GM04503 (cell line): Measurements from ENCODE around the gene USP24.
"Not testable (repeated sequence)": the region's sequence is repeated elsewhere in the genome, so short reads cannot be mapped to it uniquely, and the experiment has no call there.

ENCODE experiments used
- DNase-seq: peaks from one replicate; pipeline ENCODE4 v3.0.0-alpha.2; 2012; ENCODE audit warnings: low read depth

USP24 gene

DNA sequence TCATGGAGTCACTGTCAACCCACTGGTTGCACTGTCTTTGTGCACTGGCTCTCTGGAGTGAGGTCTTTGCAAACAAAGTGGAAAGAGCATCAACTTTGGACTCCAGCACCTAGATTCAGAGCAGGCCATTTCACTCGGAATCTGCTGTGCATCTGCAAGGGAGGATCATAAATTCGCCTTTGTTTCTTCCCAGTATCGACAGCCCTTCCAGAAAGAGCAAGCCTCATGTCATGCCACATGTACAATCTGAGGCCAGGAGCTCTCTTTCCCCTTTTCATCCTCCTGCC is 176.7 kb downstream of the USP24 start:
- no peak for DNase-seq

DNA sequence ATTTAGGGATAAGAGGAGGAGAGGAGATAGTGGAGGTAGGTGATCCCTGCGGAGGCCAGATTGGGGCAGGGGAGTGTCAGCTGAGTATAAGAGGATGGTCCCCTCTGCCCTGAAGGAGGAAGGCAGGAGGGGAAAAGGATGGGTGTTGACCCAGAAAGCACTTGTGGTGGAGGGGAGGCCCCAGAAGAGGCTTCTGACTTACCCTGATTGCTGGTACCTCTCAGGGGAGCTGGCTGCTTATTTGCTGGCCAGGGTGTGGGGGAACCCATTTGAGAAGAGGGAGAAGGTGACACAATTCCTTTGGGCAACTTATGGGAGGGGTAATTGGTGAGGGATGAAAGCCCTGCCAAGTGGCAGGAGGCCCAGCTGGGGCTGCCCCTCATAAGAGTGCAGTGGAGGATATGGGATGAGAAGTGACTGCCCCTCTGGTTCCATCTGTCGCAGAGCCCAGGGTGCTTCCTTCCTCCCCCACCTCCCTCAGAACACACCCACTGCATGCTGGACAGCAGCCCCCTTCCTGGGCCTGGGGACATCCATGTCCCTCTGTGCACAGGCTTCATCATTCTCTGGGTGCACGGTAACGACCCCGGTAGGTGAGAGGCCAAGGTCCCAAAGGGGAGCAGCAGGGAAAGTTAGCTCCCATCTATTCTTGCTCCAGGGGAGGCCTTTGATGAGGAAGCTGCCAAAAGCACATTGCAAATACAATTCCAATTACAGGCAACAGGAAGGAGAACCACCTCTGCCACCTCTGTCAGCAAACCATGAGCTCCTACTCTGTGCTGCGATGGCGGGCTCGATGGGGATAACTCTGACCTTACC is 177.2 kb downstream of the USP24 start:
- DNase-seq: no peak

DNA sequence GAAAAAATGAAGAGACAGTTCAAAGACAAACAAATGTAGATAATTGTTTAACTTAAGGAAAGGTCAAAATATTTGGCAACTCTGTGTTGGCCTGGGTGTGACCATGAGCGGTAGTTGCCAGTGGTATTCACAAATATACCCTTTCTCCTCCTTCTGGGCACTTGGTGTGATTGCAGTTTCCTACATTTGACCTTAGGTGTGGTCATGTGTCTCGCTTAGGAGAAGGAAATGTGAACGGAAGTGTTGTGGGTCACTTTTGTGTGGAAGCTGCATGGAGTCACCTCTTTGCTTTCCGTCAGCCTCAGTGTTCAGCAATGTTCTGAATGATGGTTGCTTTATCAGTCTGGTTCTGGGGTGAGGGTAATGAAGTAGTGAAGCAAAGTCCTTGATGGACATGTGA is 179.3 kb downstream of the USP24 start:
- no peak for DNase-seq

DNA sequence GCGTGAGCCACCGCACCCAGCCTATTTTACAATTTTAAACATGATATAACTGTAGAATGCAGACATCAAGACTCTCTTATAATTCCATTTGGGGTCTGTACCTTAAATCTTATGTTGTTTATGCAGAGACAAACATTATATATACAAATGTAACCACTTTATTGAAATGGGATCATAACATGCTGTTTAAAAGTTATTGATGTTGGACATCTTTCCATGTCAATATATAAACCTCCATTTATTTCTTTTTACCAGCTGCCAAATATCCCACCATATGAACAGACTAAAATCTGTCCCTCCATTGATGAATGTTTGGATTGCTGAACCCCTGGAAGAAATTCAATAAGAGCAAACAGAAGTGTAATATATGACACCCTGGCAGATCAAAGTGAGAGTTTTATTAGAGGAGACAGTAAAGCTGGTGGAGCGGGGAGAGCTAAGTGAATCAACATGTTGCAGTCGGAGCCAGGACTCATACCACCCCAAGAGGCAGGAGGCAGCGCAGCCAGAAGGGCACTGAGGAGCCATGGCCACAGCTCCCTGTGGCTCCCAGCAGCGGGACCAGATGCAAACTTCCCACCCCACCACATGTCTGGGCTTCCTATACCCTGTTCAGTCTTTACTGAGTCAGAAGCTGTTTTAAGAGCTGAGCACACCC is 180.6 kb downstream of the USP24 start:
- no peak for DNase-seq

DNA sequence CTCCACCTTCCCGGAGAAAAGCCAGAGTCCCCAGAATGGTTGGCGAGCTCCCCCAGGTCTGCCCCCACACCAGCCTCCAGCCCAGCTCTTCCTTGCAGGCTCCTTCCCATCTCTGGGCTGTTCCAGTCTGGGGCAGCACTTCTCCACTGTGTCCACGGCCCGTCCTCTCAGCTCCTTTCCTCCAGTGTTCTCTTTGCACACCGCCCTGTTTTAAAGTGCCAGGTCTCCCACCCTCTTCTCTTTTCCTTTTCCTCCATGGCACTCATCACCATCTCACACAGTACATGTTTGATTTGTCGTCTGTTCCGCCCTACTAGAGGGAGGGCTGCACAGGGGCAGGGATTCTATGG is 181.9 kb downstream of the USP24 start:
- no peak for DNase-seq

DNA sequence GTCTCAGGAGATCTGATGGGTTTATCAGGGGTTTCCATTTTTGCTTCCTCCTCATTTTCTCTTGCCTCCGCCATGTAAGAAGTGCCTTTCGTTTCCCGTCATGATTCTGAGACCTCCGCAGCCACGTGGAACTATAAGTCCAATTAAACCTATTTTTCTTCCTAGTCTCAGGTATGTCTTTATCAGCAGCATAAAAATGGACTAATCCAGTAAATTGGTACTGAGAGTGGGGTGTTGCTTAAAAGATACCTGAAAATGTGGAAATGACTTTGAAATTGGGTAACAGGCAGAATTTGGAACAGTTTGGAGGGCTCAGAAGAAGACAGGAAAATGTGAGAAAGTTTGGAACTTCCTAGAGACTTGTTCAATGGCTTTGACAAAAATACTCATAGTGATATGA is 184.1 kb downstream of the USP24 start:
- not testable (repeated sequence) for DNase-seq

DNA sequence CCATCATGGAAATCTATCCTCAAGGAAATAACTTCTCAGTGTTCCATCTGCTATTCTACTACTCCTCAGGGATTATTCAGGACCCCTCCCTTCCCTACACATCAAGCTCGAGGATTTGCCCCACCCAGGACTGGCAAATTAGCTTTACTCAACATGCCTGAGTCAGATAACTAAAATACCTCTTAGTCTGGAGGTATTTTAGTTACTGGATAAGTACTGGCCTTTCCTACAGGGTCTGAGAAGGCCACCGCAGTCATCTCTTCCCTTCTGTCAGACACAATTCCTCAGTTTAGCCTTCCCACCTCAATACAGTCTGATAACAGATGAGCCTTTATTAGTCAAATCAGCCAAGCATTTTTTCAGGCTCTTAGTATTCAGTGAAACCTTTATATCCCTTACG is 188.5 kb downstream of the USP24 start:
- DNase-seq: not testable (repeated sequence)

DNA sequence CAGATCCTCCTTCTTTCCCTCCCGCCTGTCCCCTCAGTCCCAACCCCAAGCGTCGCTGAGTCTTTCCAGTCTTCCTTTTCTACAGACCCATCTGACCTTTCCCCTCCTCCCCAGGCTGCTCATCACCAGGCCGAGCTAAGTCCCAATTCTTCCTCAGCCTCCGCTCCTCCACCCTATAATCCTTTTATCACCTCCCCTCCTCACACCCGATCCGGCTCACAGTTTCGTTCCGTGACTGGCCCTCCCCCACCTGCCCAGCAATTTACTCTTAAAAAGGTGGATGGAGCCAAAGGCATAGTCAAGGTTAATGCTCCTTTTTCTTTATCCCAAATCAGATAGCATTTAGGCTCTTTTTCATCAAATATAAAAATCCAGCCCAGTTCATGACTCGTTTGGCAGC is 191.0 kb downstream of the USP24 start:
- DNase-seq: not testable (repeated sequence)

DNA sequence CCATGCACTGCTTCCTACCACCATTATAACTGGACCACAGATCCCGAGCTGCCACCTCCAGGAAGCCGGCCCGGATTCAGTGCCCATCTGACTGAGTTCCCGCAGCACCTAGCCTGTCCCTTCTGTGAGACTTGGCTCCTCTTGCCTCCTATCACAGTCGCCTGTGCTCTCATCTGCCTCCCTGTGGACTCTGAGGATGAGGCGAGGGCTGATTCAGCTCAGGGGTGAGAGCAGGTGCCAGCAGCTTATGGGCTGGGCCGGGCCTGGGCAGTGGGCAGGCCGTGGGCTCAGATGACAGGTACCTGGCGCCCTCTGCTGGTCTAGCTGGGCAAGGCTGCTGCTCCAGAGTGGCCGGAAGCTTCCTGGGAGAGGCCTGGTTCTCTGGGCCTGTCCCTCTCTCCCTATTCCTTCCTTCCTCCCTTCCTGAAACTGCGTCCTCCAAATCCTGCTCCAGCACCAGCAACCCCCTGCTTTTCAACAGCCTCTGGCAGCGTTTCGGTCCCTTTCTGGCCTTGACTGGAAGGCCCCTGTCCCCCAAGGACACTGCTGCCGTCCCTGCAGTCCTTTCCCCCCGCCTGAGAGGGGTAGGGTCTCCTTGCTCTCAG is 193.1 kb downstream of the USP24 start:
- peak; percentile 47 for DNase-seq

DNA sequence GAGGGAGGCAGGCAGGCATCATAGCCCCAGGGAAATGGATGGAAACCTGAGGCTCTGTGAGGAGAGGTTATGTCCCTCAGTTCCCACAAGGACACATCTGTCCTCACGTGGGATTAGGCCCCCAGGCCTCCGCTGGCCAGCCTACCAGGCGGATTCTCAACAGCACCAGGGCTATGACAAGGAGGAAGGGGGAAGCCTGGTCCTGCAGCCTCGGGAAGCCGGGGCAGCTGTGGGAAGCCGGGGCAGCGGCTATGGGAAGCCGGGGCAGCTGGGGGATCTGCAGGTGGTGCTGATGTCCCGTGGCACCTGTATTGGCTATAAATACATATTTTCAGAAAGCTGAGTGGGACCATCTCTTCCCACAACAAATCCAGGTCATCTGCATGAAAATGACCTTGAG is 196.8 kb downstream of the USP24 start:
- DNase-seq: no peak
